GM12878 (cell line): ENCODE results near the gene IMMT. TPM values are rescaled to one million over a fixed set of nuclear protein-coding genes. Genes with fewer than 3 reads are reported as not detected.

ENCODE experiments used
- ATAC-seq: fragments of 200-7000 bp; cut with Tn5 transposase; 3 replicates; pipeline ENCODE4 v1.9.1; 2020; ENCODE audit warnings: mild to moderate bottlenecking, moderate library complexity
- BruUV-seq: library from RNA; stranded (reverse); fragments of 400-500 nt; replicated peaks from 2 replicates; lab custom pipeline; 2021; lab: Mats Ljungman, UMichigan
- CTCF ChIA-PET: fragments of 300-600 bp; sonication (Branson Sonifier 250); formaldehyde crosslinking; extraction: SDS; loops from one replicate; lab custom pipeline; 2021; ENCODE audit warnings: inconsistent platforms; lab: Yijun Ruan, JAX
- POLR2A ChIA-PET: fragments of 350-600 bp; formaldehyde crosslinking; extraction: SDS; loops from one replicate; lab custom pipeline; 2021; ENCODE audit warnings: inconsistent platforms; lab: Charles Lee
- RAD21 ChIA-PET: fragments of 300-600 bp; sonication (Branson Sonifier 250); formaldehyde crosslinking; loops from one replicate; lab custom pipeline; 2023; ENCODE audit warnings: antibody characterized with exemption; ENCODE audit not compliant: unreplicated experiment; lab: Charles Lee
- SMC1A ChIA-PET: fragments of 300-600 bp; sonication (Branson Sonifier 250); formaldehyde crosslinking; loops from one replicate; lab custom pipeline; 2023; ENCODE audit not compliant: unreplicated experiment, uncharacterized antibody; lab: Charles Lee
- DNase-seq: peaks from one replicate; pipeline ENCODE4 v3.0.0-alpha.2; 2011; ENCODE audit warnings: low read depth, low spot score
- FAIRE-seq: peaks from 3 replicates; lab custom pipeline; 2011; peaks lifted over from hg19 to GRCh38; lab: Jason Lieb, UNC
- H2AFZ ChIP-seq: 2 replicates; pipeline ENCODE4 v1.6.0; 2011; ENCODE audit warnings: low read depth, low read length, control low read depth; ENCODE audit not compliant: control insufficient read depth
- H3K27ac ChIP-seq: 2 replicates; pipeline ENCODE4 v1.5.1; 2011; ENCODE audit warnings: control low read depth; ENCODE audit not compliant: control insufficient read depth, insufficient read depth
- H3K27me3 ChIP-seq, 2 experiments: replicated peaks in 1 of 2; 2 replicates each; pipeline versions ENCODE4 v1.6.0 to v1.6.1; 2011; ENCODE audit warnings: low read length in 1 of 2; ENCODE audit not compliant: control insufficient read depth in 2 of 2, insufficient read depth in 2 of 2
- H3K36me3 ChIP-seq, 2 experiments: 2 replicates each; pipeline ENCODE4 v1.5.1; 2011; ENCODE audit warnings: low read length in 1 of 2; ENCODE audit not compliant: control insufficient read depth in 2 of 2, insufficient read depth in 2 of 2
- H3K4me1 ChIP-seq: 2 replicates; pipeline ENCODE4 v1.6.1; 2011; ENCODE audit warnings: mild to moderate bottlenecking, low read length, moderate library complexity, mixed read lengths; ENCODE audit not compliant: control insufficient read depth, insufficient read depth
- H3K4me2 ChIP-seq: 2 replicates; pipeline ENCODE4 v1.6.0; 2011; ENCODE audit warnings: control low read depth; ENCODE audit not compliant: control insufficient read depth, insufficient read depth
- H3K4me3 ChIP-seq: fragments of 200-600 bp; sonication (generic); 2 replicates; pipeline ENCODE4 v1.5.1; 2016
- H3K79me2 ChIP-seq: 2 replicates; pipeline ENCODE4 v1.6.0; 2011; ENCODE audit warnings: low read length; ENCODE audit not compliant: control insufficient read depth, insufficient read depth
- H3K9ac ChIP-seq: 2 replicates; pipeline ENCODE4 v1.8.0; 2011; ENCODE audit warnings: low read length, control low read depth, mixed read lengths; ENCODE audit not compliant: control insufficient read depth, insufficient read depth
- H3K9me3 ChIP-seq: replicated peaks from 3 replicates; pipeline ENCODE4 v1.5.1; 2011; ENCODE audit warnings: mild to moderate bottlenecking, low read length; ENCODE audit not compliant: control insufficient read depth, insufficient read depth
- H4K20me1 ChIP-seq: 2 replicates; pipeline ENCODE4 v1.6.0; 2011; ENCODE audit not compliant: control insufficient read depth, insufficient read depth
- BACH1 ChIP-seq: fragments of 450-650 bp; IDR thresholded peaks from 2 replicates; pipeline ENCODE4 v1.6.1; 2017; ENCODE audit warnings: mild to moderate bottlenecking, borderline replicate concordance
- BMI1 ChIP-seq: fragments of 450-650 bp; IDR thresholded peaks from 2 replicates; pipeline ENCODE4 v1.6.1; 2016; ENCODE audit warnings: mild to moderate bottlenecking, moderate library complexity, borderline replicate concordance
- BRCA1 ChIP-seq: IDR thresholded peaks from 2 replicates; pipeline ENCODE4 v1.6.1; 2011; ENCODE audit warnings: low read depth, low read length, improper control_type of control experiment
- FOS ChIP-seq: IDR thresholded peaks from 3 replicates; pipeline ENCODE4 v1.6.1; 2011; ENCODE audit warnings: borderline replicate concordance; ENCODE audit not compliant: insufficient read length; ENCODE audit errors: extremely low read depth
- FOXK2 ChIP-seq: fragments of 450-650 bp; IDR thresholded peaks from 2 replicates; pipeline ENCODE4 v1.6.1; 2017; ENCODE audit warnings: mild to moderate bottlenecking, moderate library complexity
- NR2C2 ChIP-seq: IDR thresholded peaks from 2 replicates; pipeline ENCODE4 v1.6.1; 2011; ENCODE audit warnings: borderline replicate concordance, low read depth; ENCODE audit not compliant: control insufficient read depth, insufficient read length
- RCOR1 ChIP-seq: conservative IDR thresholded peaks from 2 replicates; pipeline ENCODE4 v1.6.1; 2012; ENCODE audit warnings: low read depth, low read length, improper control_type of control experiment
- RUNX3 ChIP-seq: IDR thresholded peaks from 2 replicates; pipeline ENCODE4 v1.6.1; 2012; ENCODE audit warnings: low read length, inconsistent platforms
- SMAD5 ChIP-seq: IDR thresholded peaks from 2 replicates; pipeline ENCODE4 v1.6.1; 2016; ENCODE audit warnings: antibody characterized with exemption, low read depth
- STAT1 ChIP-seq: fragments of 450-650 bp; conservative IDR thresholded peaks from 2 replicates; pipeline ENCODE4 v1.6.1; 2014; ENCODE audit warnings: antibody characterized with exemption, mild to moderate bottlenecking
- TBL1XR1 ChIP-seq: IDR thresholded peaks from 2 replicates; pipeline ENCODE4 v1.6.1; 2012; ENCODE audit warnings: low read depth, low read length, improper control_type of control experiment
- TCF12 ChIP-seq: IDR thresholded peaks from 2 replicates; pipeline ENCODE4 v1.6.1; 2011; ENCODE audit warnings: low read depth, mild to moderate bottlenecking, low read length
- TCF7 ChIP-seq: IDR thresholded peaks from 2 replicates; pipeline ENCODE4 v1.6.1; 2014; ENCODE audit warnings: antibody characterized with exemption, borderline replicate concordance
- YY1 ChIP-seq: IDR thresholded peaks from 2 replicates; pipeline ENCODE4 v1.6.1; 2011; ENCODE audit warnings: low read depth, mild to moderate bottlenecking, low read length
- ZNF274 ChIP-seq: IDR thresholded peaks from one replicate; pipeline ENCODE4 v1.8.0; 2011; ENCODE audit not compliant: insufficient read length, insufficient read depth
- WGBS: methylation state at CpG from one replicate; pipeline ENCODE4 v1.1.6; 2016; ENCODE audit warnings: low lambda C conversion rate; ENCODE audit not compliant: insufficient replicate concordance, insufficient coverage; ENCODE audit errors: missing lambda C conversion rate; 5-methylcytosine and 5-hydroxymethylcytosine counted together
- in situ Hi-C: fragments of 300-500 bp; cut with MboI; formaldehyde crosslinking; loops from 9 replicates; pipeline ENCODE4 v1.14.3; 2018; ENCODE audit warnings: mixed read lengths
- intact Hi-C: fragments of 100-400 bp; cut with micrococcal nuclease; formaldehyde crosslinking; loops from one replicate; pipeline ENCODE4 v1.14.2; 2022; ENCODE audit not compliant: unreplicated experiment
- polyA plus RNA-seq, 11 experiments: library from polyadenylated mRNA; depleted of rRNA in 4 of 11; unstranded in 6 of 11; stranded (reverse) in 5 of 11; fragments of >200 nt; fragmentation: Nextera tagmentation in 4 of 11; fragmentation: Illumina TruSeq in 1 of 11; extraction: Ambion mirVana in 4 of 11; extraction: Trizol in 1 of 11; gene quantifications; 1 replicate in 1 of 11; 2 replicates in 10 of 11; pipeline versions ENCODE4 v1.2.1 to v1.2.3, GENCODE V29; 2011 to 2016; ENCODE audit warnings: inconsistent platforms in 2 of 11, missing spikeins in 2 of 11, low read depth in 1 of 11
- total RNA-seq, 4 experiments: library from RNA; depleted of rRNA in 3 of 4; stranded (reverse); fragments of >200 nt in 3 of 4; fragmentation: Illumina TruSeq in 1 of 4; extraction: Trizol in 1 of 4; gene quantifications; 2 replicates each; pipeline versions ENCODE4 v1.2.1 to v1.2.3, GENCODE V29; 2013 to 2021
- TF ChIP-seq, protein P1 (sequence below): fragments of 450-650 bp; IDR thresholded peaks from 2 replicates; pipeline ENCODE4 v1.6.1; 2017; ENCODE audit warnings: antibody characterized with exemption, mild to moderate bottlenecking, moderate library complexity

IMMT gene
- total and polyA plus RNA-seq, 10 of the 15 experiments (the other 5 are each of a cell fraction or from before 2014, with no cell fraction given) = 78.4 to 149 (median 98.7) TPM

DNA sequence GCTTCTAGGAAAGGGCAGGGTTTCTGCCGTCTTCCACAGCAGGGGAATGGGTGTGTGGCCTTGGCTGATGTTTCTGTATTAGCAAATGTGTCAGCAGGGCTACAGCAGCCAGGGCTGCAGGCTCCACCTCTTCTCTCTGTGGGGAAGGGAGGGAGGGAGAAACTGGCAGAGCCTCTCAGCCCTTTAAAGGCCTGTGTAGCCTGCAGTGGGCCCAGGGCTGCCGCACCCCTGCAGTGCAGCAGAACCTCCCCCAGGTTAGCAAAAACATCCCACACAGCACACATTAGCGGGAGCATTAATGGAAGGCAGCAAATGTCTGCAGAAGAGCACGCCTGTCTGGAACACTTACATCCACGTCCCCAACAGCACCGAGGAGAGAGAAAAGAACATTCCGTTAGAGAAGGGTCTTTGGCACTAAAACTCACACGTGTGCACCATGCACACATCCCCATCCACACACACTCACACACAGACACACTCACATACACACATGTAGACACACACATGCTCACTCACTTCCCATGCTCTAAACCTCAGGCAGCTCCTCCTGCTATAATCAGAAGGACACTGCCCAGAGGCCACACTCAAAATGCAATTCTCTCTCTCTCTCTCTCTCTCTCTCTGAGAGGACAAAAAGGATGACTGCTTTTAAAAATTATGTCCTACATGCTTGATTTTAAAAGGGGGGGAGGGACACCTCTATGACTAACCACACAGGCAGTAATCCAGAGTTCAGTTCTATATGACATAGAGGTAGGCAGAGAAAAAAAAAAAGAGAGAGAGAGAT lies 28.1 kb upstream of the IMMT start:
- ChIA-PET POLR2A (interaction anchor here (0.7 to 1.3 kb wide), 4 partner anchors 18 to 396 kb away, joined by 3 read pairs; no protein-coding TSS in a partner anchor), SMC1A (interaction anchor here (0.7 to 7.1 kb wide), 8 partner anchors 21 to 149 kb away, joined by 3 to 178 read pairs (median 12); no protein-coding TSS in a partner anchor), CTCF (interaction anchor here (0.8 to 9.0 kb wide), 8 partner anchors 10 to 146 kb away, joined by 3 to 278 read pairs (median 4); no protein-coding TSS in a partner anchor), RAD21 (interaction anchor here (1.0 to 10.1 kb wide), 5 partner anchors 26 to 149 kb away, joined by 4 to 181 read pairs (median 26); no protein-coding TSS in a partner anchor)
- no peak overlapping the region for H3K4me3 ChIP-seq
- H3K27ac ChIP-seq = no peak overlapping the region
- no peaks in the 10 kb centered on the region for H3K36me3 ChIP-seq
- no peak overlapping the region for H3K9ac ChIP-seq
- ATAC-seq = no peak
- H3K4me2 ChIP-seq = no peak overlapping the region
- in situ Hi-C loops = loop anchor here (5.0 kb wide), 2 partner anchors 74 to 139 kb away; no protein-coding TSS in a partner anchor
- no peak for DNase-seq
- H3K27me3 ChIP-seq = no peaks in the 10 kb centered on the region
- TF ChIP-seq BMI1 (no peak), BRCA1 (no peak), TCF7 (no peak), FOXK2 (no peak), FOS (no peak), RUNX3 (0 out of 2 replicates have a peak, but pooled peaks have one; percentile 6), BACH1 (no peak), RCOR1 (no peak), YY1 (0 out of 2 replicates have a peak, but pooled peaks have one; percentile 11), ZNF274 (no peak), SMAD5 (no peak), STAT1 (no peak), TCF12 (no peak), TBL1XR1 (no peak), NR2C2 (no peak)
- TF ChIP-seq, protein P1, sequence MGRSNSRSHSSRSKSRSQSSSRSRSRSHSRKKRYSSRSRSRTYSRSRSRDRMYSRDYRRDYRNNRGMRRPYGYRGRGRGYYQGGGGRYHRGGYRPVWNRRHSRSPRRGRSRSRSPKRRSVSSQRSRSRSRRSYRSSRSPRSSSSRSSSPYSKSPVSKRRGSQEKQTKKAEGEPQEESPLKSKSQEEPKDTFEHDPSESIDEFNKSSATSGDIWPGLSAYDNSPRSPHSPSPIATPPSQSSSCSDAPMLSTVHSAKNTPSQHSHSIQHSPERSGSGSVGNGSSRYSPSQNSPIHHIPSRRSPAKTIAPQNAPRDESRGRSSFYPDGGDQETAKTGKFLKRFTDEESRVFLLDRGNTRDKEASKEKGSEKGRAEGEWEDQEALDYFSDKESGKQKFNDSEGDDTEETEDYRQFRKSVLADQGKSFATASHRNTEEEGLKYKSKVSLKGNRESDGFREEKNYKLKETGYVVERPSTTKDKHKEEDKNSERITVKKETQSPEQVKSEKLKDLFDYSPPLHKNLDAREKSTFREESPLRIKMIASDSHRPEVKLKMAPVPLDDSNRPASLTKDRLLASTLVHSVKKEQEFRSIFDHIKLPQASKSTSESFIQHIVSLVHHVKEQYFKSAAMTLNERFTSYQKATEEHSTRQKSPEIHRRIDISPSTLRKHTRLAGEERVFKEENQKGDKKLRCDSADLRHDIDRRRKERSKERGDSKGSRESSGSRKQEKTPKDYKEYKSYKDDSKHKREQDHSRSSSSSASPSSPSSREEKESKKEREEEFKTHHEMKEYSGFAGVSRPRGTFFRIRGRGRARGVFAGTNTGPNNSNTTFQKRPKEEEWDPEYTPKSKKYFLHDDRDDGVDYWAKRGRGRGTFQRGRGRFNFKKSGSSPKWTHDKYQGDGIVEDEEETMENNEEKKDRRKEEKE = no peak
- 82% methylated on average over 8 of the region's 8 CpGs for WGBS
- no peak for FAIRE-seq
- no peaks in the 10 kb centered on the region for H3K79me2 ChIP-seq
- H4K20me1 ChIP-seq = no peaks in the 10 kb centered on the region
- H2AFZ ChIP-seq = no peak overlapping the region
- intact Hi-C loops = loop anchor here (10.0 kb wide), 1 partner anchor 221 kb away; the partner anchor contains the start of gene KDM3A
- H3K4me1 ChIP-seq = peaks cover 25% of the 10 kb centered on the region
- H3K9me3 ChIP-seq = no peaks in the 10 kb centered on the region
- BruUV-seq = no TSS peak
